ENCODE data around the gene FYB2. TPM values are rescaled to one million over a fixed set of nuclear protein-coding genes. Genes with fewer than 3 reads are reported as not detected.

The FYB2 gene
- total and polyA plus RNA-seq, 2 experiments from 2014 or later, result 15.5 to 18.6 TPM

DNA sequence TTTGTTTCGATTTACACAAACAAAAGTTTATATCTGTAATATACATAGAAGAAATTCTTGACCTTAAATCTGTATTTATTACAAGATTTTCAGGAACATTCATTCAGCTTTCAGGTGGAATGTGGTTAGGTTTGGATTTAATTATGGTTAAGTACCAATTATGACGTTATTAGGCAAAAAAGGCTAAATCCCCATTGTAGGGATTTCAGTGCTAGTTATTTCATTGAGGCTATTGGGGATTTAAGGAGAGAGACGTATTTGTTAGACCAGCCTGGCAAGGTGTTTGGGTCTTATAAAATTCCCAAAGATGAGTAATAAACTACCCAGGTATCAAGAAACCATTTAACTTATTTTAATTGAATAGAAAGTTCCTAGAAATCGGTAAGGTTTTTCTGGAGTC, 148.1 kb downstream of the FYB2 start:
- WGBS (ENCODE audit: low lambda C conversion rate, missing lambda C conversion rate), result 95% methylated on average over 4 of the region's 4 CpGs
- Histone ChIP-seq H3K27ac (no peak overlapping the region), H3K4me3 (no peak overlapping the region), H3K4me1 (ENCODE audit: insufficient read depth) (no peaks in the 10 kb centered on the region), H4K20me1 (ENCODE audit: insufficient read depth, poor library complexity, severe bottlenecking) (no peaks in the 10 kb centered on the region), H3K9me2 (replicated peaks; ENCODE audit: insufficient read depth) (no peaks in the 10 kb centered on the region), H2AFZ (no peak overlapping the region), H3K9me3 (ENCODE audit: low read depth) (no peaks in the 10 kb centered on the region), H3K4me2 (no peak overlapping the region), H3K27me3 (no peaks in the 10 kb centered on the region), H3K36me3 (replicated peaks; ENCODE audit: insufficient read depth, low read depth) (no peaks in the 10 kb centered on the region), H3K79me2 (no peaks in the 10 kb centered on the region)
- TF ChIP-seq CTCF (IDR thresholded peaks at IDR 0.05; ENCODE audit: poor library complexity) (no peak), EZH2 (IDR thresholded peaks at IDR 0.05; ENCODE audit: borderline replicate concordance) (no peak), EZH2phosphoT487 (IDR thresholded peaks at IDR 0.05; ENCODE audit: low read depth, severe bottlenecking, unreplicated experiment) (no peak)
- no peak for DNase-seq (ENCODE audit: low spot score)

GRCh38 chr1:56670350-56670749, 148.9 kb downstream of the FYB2 start:
- Histone ChIP-seq H3K27ac (no peak overlapping the region), H3K9me3 (ENCODE audit: low read depth) (no peaks in the 10 kb centered on the region), H4K20me1 (ENCODE audit: insufficient read depth, poor library complexity, severe bottlenecking) (no peaks in the 10 kb centered on the region), H2AFZ (no peak overlapping the region), H3K79me2 (no peaks in the 10 kb centered on the region), H3K4me3 (no peak overlapping the region), H3K4me1 (ENCODE audit: insufficient read depth) (no peaks in the 10 kb centered on the region), H3K36me3 (replicated peaks; ENCODE audit: insufficient read depth, low read depth) (no peaks in the 10 kb centered on the region), H3K9me2 (replicated peaks; ENCODE audit: insufficient read depth) (no peaks in the 10 kb centered on the region), H3K4me2 (no peak overlapping the region), H3K27me3 (no peaks in the 10 kb centered on the region)
- no peak for TF ChIP-seq EZH2 (IDR thresholded peaks at IDR 0.05; ENCODE audit: borderline replicate concordance)
- no peak for TF ChIP-seq CTCF (IDR thresholded peaks at IDR 0.05; ENCODE audit: poor library complexity)
- no peak for TF ChIP-seq EZH2phosphoT487 (IDR thresholded peaks at IDR 0.05; ENCODE audit: low read depth, severe bottlenecking, unreplicated experiment)
- DNase-seq (ENCODE audit: low spot score), result no peak
- WGBS (ENCODE audit: low lambda C conversion rate, missing lambda C conversion rate), result 96% methylated on average over 2 of the region's 2 CpGs

Other genes starting within 250 kb of the FYB2 start
- gene PLPP3, start 239.8 kb downstream of the FYB2 start, total RNA-seq, result 159 TPM in 2 replicates
- gene PLPP3, start 239.8 kb downstream of the FYB2 start, polyA plus RNA-seq, result 103 TPM in 2 replicates
- 7.7 and 7.8 TPM in 2 replicates for gene PRKAA2, start 174.1 kb downstream of the FYB2 start, total RNA-seq
- gene PRKAA2, start 174.1 kb downstream of the FYB2 start, polyA plus RNA-seq, result 1.2 and 1.8 TPM in 2 replicates
- 5.8 and 8.2 TPM in 2 replicates for gene C8A, start 35.4 kb upstream of the FYB2 start, total RNA-seq
- 2.8 and 6.1 TPM in 2 replicates for gene C8A, start 35.4 kb upstream of the FYB2 start, polyA plus RNA-seq
- gene C8B, start 146.6 kb upstream of the FYB2 start, total RNA-seq, result 21.6 and 22.1 TPM in 2 replicates
- gene C8B, start 146.6 kb upstream of the FYB2 start, polyA plus RNA-seq, result 7.4 and 29.0 TPM in 2 replicates